ENCODE results near the gene CAPN13.

DNA sequence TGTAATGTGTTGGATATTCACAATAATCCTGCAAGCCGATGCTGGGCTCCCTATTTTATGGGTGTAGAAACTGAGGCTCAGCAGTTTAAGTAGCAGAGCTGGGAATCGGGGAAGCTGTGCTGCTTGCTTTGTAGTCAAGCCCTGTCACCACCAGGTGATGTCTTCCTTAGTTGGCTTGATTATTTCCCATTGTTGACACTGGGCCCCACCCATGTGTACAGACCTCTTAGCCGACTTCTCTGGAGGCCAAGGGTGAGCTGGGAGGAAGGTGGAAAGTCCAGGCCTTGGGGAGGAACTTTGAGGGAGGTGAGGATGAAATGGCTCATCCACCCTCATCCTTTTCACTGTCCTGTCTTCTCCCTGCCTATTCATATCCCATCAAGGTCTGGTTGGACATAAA is 60.0 kb downstream of the CAPN13 start:
- TF ChIP-seq EZH2phosphoT487 (IDR thresholded peaks at IDR 0.05; ENCODE audit: low read length) (no peak), EZH2 (optimal IDR thresholded peaks at IDR 0.05; ENCODE audit: low read depth, low read length) (no peak)
- TF ChIP-seq, protein P1, sequence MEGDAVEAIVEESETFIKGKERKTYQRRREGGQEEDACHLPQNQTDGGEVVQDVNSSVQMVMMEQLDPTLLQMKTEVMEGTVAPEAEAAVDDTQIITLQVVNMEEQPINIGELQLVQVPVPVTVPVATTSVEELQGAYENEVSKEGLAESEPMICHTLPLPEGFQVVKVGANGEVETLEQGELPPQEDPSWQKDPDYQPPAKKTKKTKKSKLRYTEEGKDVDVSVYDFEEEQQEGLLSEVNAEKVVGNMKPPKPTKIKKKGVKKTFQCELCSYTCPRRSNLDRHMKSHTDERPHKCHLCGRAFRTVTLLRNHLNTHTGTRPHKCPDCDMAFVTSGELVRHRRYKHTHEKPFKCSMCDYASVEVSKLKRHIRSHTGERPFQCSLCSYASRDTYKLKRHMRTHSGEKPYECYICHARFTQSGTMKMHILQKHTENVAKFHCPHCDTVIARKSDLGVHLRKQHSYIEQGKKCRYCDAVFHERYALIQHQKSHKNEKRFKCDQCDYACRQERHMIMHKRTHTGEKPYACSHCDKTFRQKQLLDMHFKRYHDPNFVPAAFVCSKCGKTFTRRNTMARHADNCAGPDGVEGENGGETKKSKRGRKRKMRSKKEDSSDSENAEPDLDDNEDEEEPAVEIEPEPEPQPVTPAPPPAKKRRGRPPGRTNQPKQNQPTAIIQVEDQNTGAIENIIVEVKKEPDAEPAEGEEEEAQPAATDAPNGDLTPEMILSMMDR (IDR thresholded peaks at IDR 0.05; ENCODE audit: low read length), result no peak
